Measurements from ENCODE around the gene FSTL4.

The FSTL4 gene

GRCh38 chr5:133612249-133612860, at the start of gene FSTL4:
TSS of gene FSTL4 (minus strand) at chr5:133612541.
- no peak for DNase-seq

GRCh38 chr5:133661389-133661788, 49.0 kb upstream of the FSTL4 start:
- DNase-seq: no peak

- DNase-seq: no peak
Observed at GRCh38 chr5:133658327-133658726, 46.0 kb upstream of the FSTL4 start.

GRCh38 chr5:133657036-133657435, 44.7 kb upstream of the FSTL4 start:
- DNase-seq: no peak

GRCh38 chr5:133655966-133656365, 43.6 kb upstream of the FSTL4 start:
- no peak for DNase-seq

- no peak for DNase-seq
Observed at GRCh38 chr5:133653760-133654049, 41.4 kb upstream of the FSTL4 start.

- no peak for DNase-seq
Observed at GRCh38 chr5:133652951-133653759, 40.8 kb upstream of the FSTL4 start.

GRCh38 chr5:133644000-133644865, 31.9 kb upstream of the FSTL4 start:
- DNase-seq: no peak

GRCh38 chr5:133643365-133643764, 31.0 kb upstream of the FSTL4 start:
- no peak for DNase-seq

GRCh38 chr5:133642153-133642722, 29.9 kb upstream of the FSTL4 start:
- DNase-seq: no peak

GRCh38 chr5:133641683-133642082, 29.3 kb upstream of the FSTL4 start:
- no peak for DNase-seq

GRCh38 chr5:133639850-133640528, 27.6 kb upstream of the FSTL4 start:
- DNase-seq: no peak

GRCh38 chr5:133638436-133638835, 26.1 kb upstream of the FSTL4 start:
- no peak for DNase-seq

GRCh38 chr5:133637206-133637605, 24.9 kb upstream of the FSTL4 start:
- no peak for DNase-seq

GRCh38 chr5:133635051-133635450, 22.7 kb upstream of the FSTL4 start:
- no peak for DNase-seq

GRCh38 chr5:133627180-133627579, 14.8 kb upstream of the FSTL4 start:
- no peak for DNase-seq

- DNase-seq: no peak
Observed at GRCh38 chr5:133624316-133624715, 12.0 kb upstream of the FSTL4 start.

- peak; percentile 9 for DNase-seq
Observed at GRCh38 chr5:133618141-133618540, 5.8 kb upstream of the FSTL4 start.

GRCh38 chr5:133613743-133614142, 1.4 kb upstream of the FSTL4 start:
- DNase-seq: no peak

GRCh38 chr5:133613184-133613583, 843 bp upstream of the FSTL4 start:
- DNase-seq: no peak

- DNase-seq: no peak
Observed at GRCh38 chr5:133611357-133612248, 738 bp downstream of the FSTL4 start.
